ENCODE measurements around the gene DLG5. TPM values are rescaled to one million over a fixed set of nuclear protein-coding genes. Genes with fewer than 3 reads are reported as not detected.
"Not testable (repeated sequence)": the region's sequence is repeated elsewhere in the genome, so short reads cannot be mapped to it uniquely, and the experiment has no call there.

DLG5 gene
- total RNA-seq, 3 donors from 2014 or later: 1.0 to 1.5 (median 1.5) TPM

DNA sequence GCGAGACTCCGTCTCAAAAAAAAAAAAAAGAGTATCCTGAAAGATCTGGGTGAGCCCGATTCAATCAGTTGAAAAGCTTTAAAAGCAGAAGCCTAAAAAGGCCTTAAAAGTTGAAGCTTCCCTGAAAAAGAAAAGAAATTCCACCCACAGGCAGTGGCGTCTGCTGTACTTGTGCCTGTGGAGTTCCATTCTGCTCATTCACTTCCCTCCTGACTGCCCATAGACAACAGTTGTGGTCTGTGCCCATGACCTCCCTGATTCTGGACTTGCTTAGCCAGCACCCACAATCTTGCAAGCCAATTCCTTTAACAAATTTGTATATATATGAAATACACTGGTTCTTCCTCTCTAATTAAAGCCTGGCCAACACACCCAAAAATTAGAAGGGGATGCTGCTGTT is 141.7 kb downstream of the DLG5 start:
- Mint-ChIP-seq H3K27me3 (ENCODE audit: low read depth) (peaks cover 2% of the 10 kb centered on the region), H3K4me1 (ENCODE audit: low read depth) (no peaks in the 10 kb centered on the region), H3K4me3 (no peak overlapping the region), H3K36me3 (ENCODE audit: insufficient read depth) (no peaks in the 10 kb centered on the region), H3K9me3 (peaks cover 5% of the 10 kb centered on the region)
- DNase-seq: no peak
- ATAC-seq: no peak

DNA sequence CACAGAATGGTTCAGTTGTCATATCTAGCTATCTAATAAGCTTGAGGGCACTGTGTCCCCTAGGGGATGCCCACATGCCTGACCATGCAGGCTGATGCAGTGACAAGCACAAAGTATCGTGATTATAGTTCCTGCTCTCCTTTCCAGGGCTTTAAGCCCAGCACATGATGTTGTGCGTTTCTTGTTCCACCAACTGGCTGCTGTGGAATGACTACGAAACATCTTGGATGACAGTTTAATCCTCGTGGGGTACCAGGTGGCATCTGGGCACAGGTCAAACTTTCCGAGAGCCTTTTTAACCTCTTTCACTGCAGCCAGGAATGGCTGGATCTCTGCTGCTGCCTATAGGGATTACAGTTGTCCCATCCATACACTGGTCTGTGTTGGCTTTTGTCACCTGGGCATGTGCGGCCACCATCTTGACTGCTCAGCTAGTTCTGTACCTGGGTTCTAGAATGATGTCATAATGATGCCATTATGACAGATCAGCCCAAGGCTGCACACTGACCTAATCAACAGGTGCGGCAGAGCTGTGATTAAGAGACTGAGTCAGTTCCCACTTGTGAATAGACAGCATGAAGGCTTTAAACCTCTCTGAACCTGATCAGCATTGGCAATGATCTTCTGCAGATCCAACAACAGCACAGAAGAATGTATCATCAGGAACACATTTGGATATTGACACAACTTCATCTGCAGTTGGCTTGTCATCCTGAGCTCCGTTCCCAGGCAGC is 144.1 kb downstream of the DLG5 start:
- Mint-ChIP-seq H3K4me1 (ENCODE audit: low read depth) (no peaks in the 10 kb centered on the region), H3K4me3 (no peak overlapping the region), H3K27me3 (ENCODE audit: low read depth) (peaks cover 4% of the 10 kb centered on the region), H3K36me3 (ENCODE audit: insufficient read depth) (no peaks in the 10 kb centered on the region), H3K9me3 (peaks cover 11% of the 10 kb centered on the region)
- no peak for DNase-seq
- ATAC-seq: no peak

DNA sequence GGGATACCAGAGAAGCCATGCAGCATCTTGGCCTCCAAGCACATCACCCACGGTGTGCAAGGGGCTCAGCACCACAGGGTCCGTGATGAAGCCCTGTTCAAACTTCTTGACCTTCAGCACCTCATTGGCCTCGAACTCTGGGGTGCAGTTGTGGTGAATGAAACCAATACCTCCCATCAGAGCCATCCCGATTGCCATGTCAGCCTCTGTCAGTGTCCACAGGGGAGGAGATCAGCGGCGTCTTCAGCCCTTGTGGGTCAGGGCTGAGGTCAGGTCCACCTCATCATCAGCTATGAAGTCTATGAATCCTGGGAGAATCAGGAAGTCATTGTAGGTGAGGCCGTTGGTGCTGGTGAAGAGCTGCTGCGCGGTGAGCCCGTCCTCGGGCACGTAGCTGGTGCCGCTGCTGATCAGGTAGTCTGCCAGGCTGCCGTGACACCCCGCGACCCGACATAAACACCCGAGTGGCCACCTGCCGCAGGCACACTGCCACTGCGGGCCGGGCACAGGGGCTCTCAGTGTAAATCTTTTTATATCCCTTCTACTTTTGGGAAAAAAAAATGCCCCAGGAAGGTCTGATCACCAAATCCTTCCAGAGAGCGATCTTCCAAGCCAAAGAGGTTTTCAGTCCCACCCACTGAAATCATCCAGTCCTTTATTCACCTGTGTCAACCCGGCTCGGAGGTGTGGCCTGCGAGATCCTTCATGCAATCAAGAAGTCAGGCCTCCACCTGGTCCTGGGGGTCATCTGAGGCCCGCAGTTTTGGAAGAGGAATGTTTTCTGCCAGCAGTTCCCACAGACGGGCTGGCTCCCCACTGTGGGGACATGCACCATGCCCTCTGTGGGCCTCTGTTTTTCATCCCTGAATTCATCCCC is 144.9 kb downstream of the DLG5 start:
- Mint-ChIP-seq H3K4me3 (no peak overlapping the region), H3K4me1 (ENCODE audit: low read depth) (no peaks in the 10 kb centered on the region), H3K27me3 (ENCODE audit: low read depth) (peaks cover 4% of the 10 kb centered on the region), H3K36me3 (ENCODE audit: insufficient read depth) (no peaks in the 10 kb centered on the region), H3K9me3 (peaks cover 14% of the 10 kb centered on the region)
- ATAC-seq: no peak
- DNase-seq: no peak

- ATAC-seq (no peak), DNase-seq (no peak)
- Mint-ChIP-seq H3K9me3 (peaks cover 22% of the 10 kb centered on the region), H3K27me3 (ENCODE audit: low read depth) (peaks cover 4% of the 10 kb centered on the region), H3K4me1 (ENCODE audit: low read depth) (no peaks in the 10 kb centered on the region), H3K4me3 (no peak overlapping the region), H3K36me3 (ENCODE audit: insufficient read depth) (peaks cover 3% of the 10 kb centered on the region)
Observed at GRCh38 chr10:77780180-77780579, 146.4 kb downstream of the DLG5 start.

DNA sequence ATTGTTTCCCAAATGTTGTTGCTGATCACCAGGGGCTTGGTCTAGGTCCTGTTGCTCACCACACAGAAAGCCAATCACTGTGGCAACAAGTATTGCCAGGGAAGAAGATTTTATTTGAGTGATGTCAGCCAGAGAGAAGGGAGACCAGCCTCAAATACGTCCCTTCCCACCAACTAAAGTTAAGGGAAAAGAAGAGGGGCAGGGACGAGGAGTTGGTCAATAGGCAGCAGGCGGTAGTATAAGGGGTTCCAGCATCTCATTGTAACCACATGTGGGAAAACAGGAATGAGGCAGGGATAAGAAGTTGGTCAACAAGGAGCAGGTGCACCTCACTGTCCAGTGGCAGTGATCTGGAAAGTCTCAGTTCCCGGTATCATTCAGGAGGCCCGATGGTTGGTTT is 150.1 kb downstream of the DLG5 start:
- ATAC-seq (no peak), DNase-seq (no peak)
- Mint-ChIP-seq H3K36me3 (ENCODE audit: insufficient read depth) (peaks cover 3% of the 10 kb centered on the region), H3K4me3 (no peak overlapping the region), H3K9me3 (peaks cover 22% of the 10 kb centered on the region), H3K27me3 (ENCODE audit: low read depth) (peaks cover 4% of the 10 kb centered on the region), H3K4me1 (ENCODE audit: low read depth) (no peaks in the 10 kb centered on the region)

GRCh38 chr10:77774940-77775391 is 151.6 kb downstream of the DLG5 start:
- Mint-ChIP-seq H3K27me3 (ENCODE audit: low read depth) (peaks cover 2% of the 10 kb centered on the region), H3K4me3 (no peak overlapping the region), H3K4me1 (ENCODE audit: low read depth) (no peaks in the 10 kb centered on the region), H3K9me3 (peaks cover 22% of the 10 kb centered on the region), H3K36me3 (ENCODE audit: insufficient read depth) (peaks cover 3% of the 10 kb centered on the region)
- DNase-seq: no peak
- ATAC-seq: no peak

DNA sequence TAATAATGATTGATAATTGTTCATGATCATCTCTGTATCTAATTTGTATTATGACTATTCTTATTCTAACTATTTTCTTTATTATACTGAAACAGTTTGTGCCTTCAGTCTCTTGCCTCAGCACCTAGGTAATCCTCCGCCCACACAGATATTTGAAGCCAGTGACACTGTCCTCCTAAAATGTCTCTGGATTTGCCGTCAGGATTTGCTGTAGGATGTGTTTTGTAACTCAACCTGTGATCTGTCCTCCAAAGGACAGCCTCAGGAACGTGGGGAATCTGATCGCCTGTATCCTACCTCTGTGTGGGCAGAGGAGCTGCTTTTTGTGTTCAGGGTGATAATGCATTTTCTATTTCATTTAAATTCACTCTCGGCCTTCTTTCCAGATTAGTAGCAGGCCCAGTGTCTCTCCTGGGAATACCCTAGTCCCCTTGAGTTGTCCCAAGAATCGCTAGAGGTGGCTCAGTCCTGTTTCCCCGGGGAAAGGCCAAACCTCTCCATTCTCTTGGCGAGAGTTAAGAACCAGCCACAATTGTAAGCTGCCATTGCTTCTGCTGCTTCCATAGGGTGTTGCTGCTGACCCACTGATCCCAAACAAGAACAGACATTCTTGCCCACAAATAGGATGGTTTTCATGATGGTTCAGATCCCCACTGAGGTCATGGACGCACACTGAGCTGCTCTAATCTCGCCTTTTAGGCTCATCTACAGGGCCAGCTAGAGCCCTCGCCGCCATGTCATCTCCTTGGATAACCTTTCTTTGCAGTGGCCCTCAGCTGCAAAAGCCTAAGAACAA is 152.7 kb downstream of the DLG5 start:
- Mint-ChIP-seq H3K36me3 (ENCODE audit: insufficient read depth) (peaks cover 3% of the 10 kb centered on the region), H3K4me3 (no peak overlapping the region), H3K27me3 (ENCODE audit: low read depth) (no peaks in the 10 kb centered on the region), H3K9me3 (peaks cover 22% of the 10 kb centered on the region), H3K4me1 (ENCODE audit: low read depth) (no peaks in the 10 kb centered on the region)
- no peak for ATAC-seq
- DNase-seq: no peak

GRCh38 chr10:77772852-77773600 is 153.5 kb downstream of the DLG5 start:
- not testable (repeated sequence) for H3K36me3 Mint-ChIP-seq (ENCODE audit: insufficient read depth); H3K4me1 Mint-ChIP-seq (ENCODE audit: low read depth); H3K4me3 Mint-ChIP-seq; ATAC-seq; H3K27me3 Mint-ChIP-seq (ENCODE audit: low read depth); DNase-seq
- peaks cover 21% of the 10 kb centered on the region for H3K9me3 Mint-ChIP-seq

- DNase-seq (no peak), ATAC-seq (no peak)
- Mint-ChIP-seq H3K4me1 (ENCODE audit: low read depth) (no peaks in the 10 kb centered on the region), H3K9me3 (peaks cover 13% of the 10 kb centered on the region), H3K27me3 (ENCODE audit: low read depth) (no peaks in the 10 kb centered on the region), H3K36me3 (ENCODE audit: insufficient read depth) (peaks cover 3% of the 10 kb centered on the region), H3K4me3 (no peak overlapping the region)
Observed at GRCh38 chr10:77771851-77772250, 154.7 kb downstream of the DLG5 start.

DNA sequence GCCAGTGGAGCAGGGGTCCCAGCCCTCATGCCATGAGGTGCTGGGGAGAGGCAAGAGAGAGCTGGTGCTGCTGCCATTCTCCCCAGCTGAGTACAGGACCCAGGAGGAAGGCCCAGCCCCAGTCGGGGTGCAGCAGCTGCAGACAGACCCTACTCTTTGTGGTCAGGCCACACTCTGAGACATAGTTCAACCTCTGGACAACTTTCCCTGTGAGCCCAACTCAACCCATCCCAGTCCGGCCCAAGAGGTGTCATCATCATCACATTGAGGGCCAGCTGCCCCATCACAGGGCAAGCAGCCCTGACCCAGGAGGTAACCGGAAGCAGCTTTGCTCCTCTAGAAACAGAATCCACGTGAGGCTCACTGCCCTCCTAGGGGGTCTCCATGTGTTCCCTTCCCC is 155.1 kb downstream of the DLG5 start:
- DNase-seq: no peak
- Mint-ChIP-seq H3K36me3 (ENCODE audit: insufficient read depth) (peaks cover 2% of the 10 kb centered on the region), H3K4me3 (no peak overlapping the region), H3K27me3 (ENCODE audit: low read depth) (no peaks in the 10 kb centered on the region), H3K9me3 (peaks cover 10% of the 10 kb centered on the region), H3K4me1 (ENCODE audit: low read depth) (no peaks in the 10 kb centered on the region)
- no peak for ATAC-seq

DNA sequence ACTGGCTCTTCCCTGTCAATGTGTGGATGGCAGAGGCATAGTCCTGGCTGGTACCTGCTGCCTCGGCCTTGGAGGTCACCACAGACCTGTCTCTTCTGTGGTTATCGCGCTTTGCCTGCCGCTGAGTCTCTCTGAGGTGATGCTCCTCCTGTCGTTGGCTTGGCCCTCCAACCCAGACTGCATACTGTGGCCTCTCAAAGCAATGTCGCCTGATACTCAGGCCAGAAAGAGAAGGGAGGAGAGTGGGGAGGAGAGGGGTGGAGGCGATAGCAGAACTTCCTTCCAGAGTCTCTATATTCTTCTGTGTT is 155.7 kb downstream of the DLG5 start:
- no peaks in the 10 kb centered on the region for H3K27me3 Mint-ChIP-seq (ENCODE audit: low read depth)
- H3K4me1 Mint-ChIP-seq (ENCODE audit: low read depth): no peaks in the 10 kb centered on the region
- H3K36me3 Mint-ChIP-seq (ENCODE audit: insufficient read depth): no peaks in the 10 kb centered on the region
- DNase-seq (no peak), ATAC-seq (no peak)
- peaks cover 4% of the 10 kb centered on the region for H3K9me3 Mint-ChIP-seq
- no peak overlapping the region for H3K4me3 Mint-ChIP-seq

DNA sequence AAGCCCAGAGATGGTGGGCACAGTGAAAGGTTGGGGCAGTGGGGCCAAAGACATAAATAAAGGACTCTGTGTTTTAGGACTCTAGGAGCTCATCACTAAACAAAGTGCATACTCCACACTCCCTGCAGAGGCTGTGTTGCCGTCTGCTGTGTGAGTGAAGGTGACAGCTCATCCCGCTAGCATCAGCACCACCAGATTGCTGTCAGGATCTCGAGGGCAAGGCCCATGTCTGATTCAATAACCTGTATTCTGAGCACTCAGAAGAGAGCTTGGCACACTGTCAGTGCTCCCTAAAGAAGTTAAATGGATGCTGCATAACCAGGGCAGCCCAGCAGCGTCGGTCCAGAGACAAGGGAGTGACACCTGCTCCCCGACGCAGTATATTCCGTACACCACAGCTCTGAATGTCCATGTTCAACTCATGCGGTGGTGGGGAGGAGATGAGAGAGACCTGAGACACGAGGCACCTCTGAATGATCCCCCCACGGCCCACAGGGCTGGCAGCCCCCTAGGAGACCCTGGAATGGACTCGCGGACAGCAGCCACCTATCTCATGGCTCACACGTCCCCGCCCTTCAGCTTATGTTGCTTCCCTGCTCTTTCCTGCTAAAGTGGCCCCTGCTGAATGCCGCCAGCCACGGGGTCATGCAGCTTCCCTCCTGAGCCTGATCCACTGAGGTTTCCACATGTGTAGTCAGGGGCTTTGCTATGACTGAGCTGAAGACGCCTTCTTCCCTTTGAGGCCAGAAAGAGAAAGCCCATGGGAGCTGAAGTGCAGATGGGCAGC is 156.3 kb downstream of the DLG5 start:
- Mint-ChIP-seq H3K4me3 (no peak overlapping the region), H3K27me3 (ENCODE audit: low read depth) (no peaks in the 10 kb centered on the region), H3K9me3 (no peaks in the 10 kb centered on the region), H3K4me1 (ENCODE audit: low read depth) (no peaks in the 10 kb centered on the region), H3K36me3 (ENCODE audit: insufficient read depth) (no peaks in the 10 kb centered on the region)
- no peak for DNase-seq
- ATAC-seq: no peak

- no peaks in the 10 kb centered on the region for H3K4me1 Mint-ChIP-seq (ENCODE audit: low read depth)
- H3K4me3 Mint-ChIP-seq: no peak overlapping the region
- H3K27me3 Mint-ChIP-seq (ENCODE audit: low read depth): no peaks in the 10 kb centered on the region
- no peaks in the 10 kb centered on the region for H3K9me3 Mint-ChIP-seq
- ATAC-seq: no peak
- no peak for DNase-seq
- no peaks in the 10 kb centered on the region for H3K36me3 Mint-ChIP-seq (ENCODE audit: insufficient read depth)
Observed at GRCh38 chr10:77768039-77768438, 158.5 kb downstream of the DLG5 start.

Data from activated T-cell treated with anti-CD3 and anti-CD28 coated beads, Interleukin-2, amount 50 U/mL, for 4 hours (primary cell).